ENCODE data around the gene NR3C1.

Gene NR3C1

DNA sequence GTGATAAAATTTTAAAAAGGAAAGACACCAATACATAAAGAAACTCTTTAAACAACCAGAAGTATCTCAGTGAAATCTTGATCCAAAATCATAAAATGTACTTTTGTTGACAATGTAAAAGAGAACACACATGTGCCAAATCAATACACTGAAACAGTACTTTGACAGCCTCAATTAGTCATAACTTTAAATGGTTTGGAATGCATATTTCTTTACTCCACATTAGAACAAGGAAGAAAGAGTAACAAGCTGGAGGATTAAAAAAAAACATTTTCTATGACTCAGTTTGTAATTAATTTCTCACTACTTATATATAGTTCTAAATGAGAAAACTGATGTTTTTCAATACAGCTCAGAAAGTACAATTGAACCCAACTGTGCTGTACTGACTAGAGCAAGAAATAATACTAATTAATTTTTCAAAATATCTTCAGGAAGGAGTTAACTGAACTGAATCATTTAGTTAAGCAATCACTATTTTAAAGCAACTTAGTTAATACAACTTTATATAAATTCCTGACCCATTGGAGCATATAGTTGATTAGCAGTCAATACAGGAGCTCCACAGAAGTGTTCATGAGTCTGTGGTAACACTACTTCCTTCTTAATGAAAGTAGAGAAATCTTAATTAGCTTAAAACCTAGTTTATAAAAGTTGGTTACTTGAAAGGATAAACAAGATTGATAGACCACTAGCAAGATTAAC, 101.0 kb downstream of the NR3C1 start:
- no peak for DNase-seq
- Histone ChIP-seq H3K4ac (ENCODE audit: low read depth in 1 of 2, low read length in 2 of 2) (no peak overlapping the region), H2BK15ac (ENCODE audit: low read depth, poor library complexity, severe bottlenecking) (no peak overlapping the region), H3K27me3 (ENCODE audit: control insufficient read depth in 1 of 2, insufficient read depth in 1 of 2, low read length in 2 of 2) (no peaks in the 10 kb centered on the region), H3K9ac (ENCODE audit: low read length) (peak overlapping the region; percentile 3), H4K8ac (ENCODE audit: low read length) (no peak overlapping the region), H3K9me3 (ENCODE audit: control insufficient read depth, low read length) (no peaks in the 10 kb centered on the region), H2AK5ac (ENCODE audit: low read length, severe bottlenecking) (no peak overlapping the region), H3K79me1 (replicated peaks; ENCODE audit: low read length, poor library complexity, severe bottlenecking) (peaks cover 15% of the 10 kb centered on the region), H3K18ac (ENCODE audit: low read depth in 1 of 2, low read length in 2 of 2) (no peak overlapping the region), H2AFZ (ENCODE audit: low read depth, low read length) (no peak overlapping the region), H3K4me2 (ENCODE audit: low read length, poor library complexity, severe bottlenecking) (no peak overlapping the region), H3K4me1 (ENCODE audit: control insufficient read depth, insufficient read depth, low read depth, low read length) (no peaks in the 10 kb centered on the region), H2BK5ac (ENCODE audit: low read depth, low read length, poor library complexity, severe bottlenecking) (no peak overlapping the region), H3K36me3 (ENCODE audit: control insufficient read depth in 1 of 2, insufficient read depth in 2 of 2, low read depth in 1 of 2, low read length in 2 of 2) (peaks cover 0 to 75% of the 10 kb centered on the region in 2 experiments), H3K4me3 (ENCODE audit: insufficient read depth in 1 of 2, low read depth in 1 of 2, low read length in 2 of 2) (no peak overlapping the region), H2BK12ac (ENCODE audit: low read length in 2 of 2) (no peak overlapping the region), H3K14ac (ENCODE audit: low read length in 2 of 2) (no peak overlapping the region), H3K23ac (ENCODE audit: low read length in 2 of 2) (no peak overlapping the region), H2BK120ac (ENCODE audit: low read depth, low read length) (no peak overlapping the region), H4K91ac (ENCODE audit: low read length) (no peak overlapping the region), H3K27ac (ENCODE audit: low read length, poor library complexity, severe bottlenecking) (no peak overlapping the region)

DNA sequence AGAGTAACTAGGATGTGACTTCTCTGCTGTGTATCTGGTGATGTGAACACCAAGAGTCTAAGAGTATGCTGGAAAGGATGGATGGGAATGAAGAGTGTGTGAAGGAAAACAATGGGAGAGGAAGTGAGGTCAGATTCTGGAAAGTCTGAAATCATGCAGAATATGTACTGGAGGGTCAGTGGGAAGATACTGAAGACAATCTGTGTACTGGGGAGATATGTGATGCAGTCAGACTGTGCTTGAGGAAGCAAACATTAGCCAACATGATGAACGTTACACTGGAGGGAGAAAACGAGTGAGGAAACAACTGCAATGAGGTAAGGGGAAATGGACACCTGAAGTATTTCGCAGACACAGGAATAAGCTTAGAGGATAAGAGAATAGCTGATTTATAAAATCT, 105.7 kb downstream of the NR3C1 start:
- WGBS, result 100% methylated on average over 2 of the region's 3 CpGs
- H4K91ac ChIP-seq (ENCODE audit: low read length), result no peak overlapping the region
- no peaks in the 10 kb centered on the region for H3K27me3 ChIP-seq (ENCODE audit: control insufficient read depth in 1 of 2, insufficient read depth in 1 of 2, low read length in 2 of 2)
- no peak overlapping the region for H2BK15ac ChIP-seq (ENCODE audit: low read depth, poor library complexity, severe bottlenecking)
- peaks cover 0 to 86% of the 10 kb centered on the region in 2 experiments for H3K36me3 ChIP-seq (ENCODE audit: control insufficient read depth in 1 of 2, insufficient read depth in 2 of 2, low read depth in 1 of 2, low read length in 2 of 2)
- no peaks in the 10 kb centered on the region for H3K4me1 ChIP-seq (ENCODE audit: control insufficient read depth, insufficient read depth, low read depth, low read length)
- H3K18ac ChIP-seq (ENCODE audit: low read depth in 1 of 2, low read length in 2 of 2), result no peak overlapping the region
- no peak overlapping the region for H2BK12ac ChIP-seq (ENCODE audit: low read length in 2 of 2)
- H4K8ac ChIP-seq (ENCODE audit: low read length), result no peak overlapping the region
- no peak overlapping the region for H3K9ac ChIP-seq (ENCODE audit: low read length)
- H3K23ac ChIP-seq (ENCODE audit: low read length in 2 of 2), result no peak overlapping the region
- H2AFZ ChIP-seq (ENCODE audit: low read depth, low read length), result no peak overlapping the region
- no peaks in the 10 kb centered on the region for H3K9me3 ChIP-seq (ENCODE audit: control insufficient read depth, low read length)
- no peak overlapping the region for H2BK5ac ChIP-seq (ENCODE audit: low read depth, low read length, poor library complexity, severe bottlenecking)
- no peak for DNase-seq
- H3K79me1 ChIP-seq (replicated peaks; ENCODE audit: low read length, poor library complexity, severe bottlenecking), result peaks cover 9% of the 10 kb centered on the region
- H3K4ac ChIP-seq (ENCODE audit: low read depth in 1 of 2, low read length in 2 of 2), result no peak overlapping the region
- no peak overlapping the region for H3K4me3 ChIP-seq (ENCODE audit: insufficient read depth in 1 of 2, low read depth in 1 of 2, low read length in 2 of 2)
- no peak overlapping the region for H3K27ac ChIP-seq (ENCODE audit: low read length, poor library complexity, severe bottlenecking)
- H3K14ac ChIP-seq (ENCODE audit: low read length in 2 of 2), result peak overlapping the region in 1 of 2 experiments; percentile 3
- H2BK120ac ChIP-seq (ENCODE audit: low read depth, low read length), result no peak overlapping the region
- no peak overlapping the region for H2AK5ac ChIP-seq (ENCODE audit: low read length, severe bottlenecking)
- H3K4me2 ChIP-seq (ENCODE audit: low read length, poor library complexity, severe bottlenecking), result no peak overlapping the region

- Histone ChIP-seq H3K4me2 (ENCODE audit: low read length, poor library complexity, severe bottlenecking) (no peak overlapping the region), H2BK15ac (ENCODE audit: low read depth, poor library complexity, severe bottlenecking) (no peak overlapping the region)
These were observed 113.4 kb downstream of the NR3C1 start for GRCh38 chr5:143290125-143290524.

GRCh38 chr5:143284521-143284920, 119.0 kb downstream of the NR3C1 start:
- no peak overlapping the region for H3K4me2 ChIP-seq (ENCODE audit: low read length, poor library complexity, severe bottlenecking)
- H2BK5ac ChIP-seq (ENCODE audit: low read depth, low read length, poor library complexity, severe bottlenecking), result no peak overlapping the region
- H3K27ac ChIP-seq (ENCODE audit: low read length, poor library complexity, severe bottlenecking), result no peak overlapping the region
- H2AFZ ChIP-seq (ENCODE audit: low read depth, low read length), result no peak overlapping the region
- H2BK12ac ChIP-seq (ENCODE audit: low read length in 2 of 2), result no peak overlapping the region
- no peak overlapping the region for H3K4ac ChIP-seq (ENCODE audit: low read depth in 1 of 2, low read length in 2 of 2)
- H3K4me1 ChIP-seq (ENCODE audit: control insufficient read depth, insufficient read depth, low read depth, low read length), result peaks cover 3% of the 10 kb centered on the region
- no peak overlapping the region for H2BK120ac ChIP-seq (ENCODE audit: low read depth, low read length)
- H3K27me3 ChIP-seq (ENCODE audit: control insufficient read depth in 1 of 2, insufficient read depth in 1 of 2, low read length in 2 of 2), result no peaks in the 10 kb centered on the region
- no peak overlapping the region for H2BK15ac ChIP-seq (ENCODE audit: low read depth, poor library complexity, severe bottlenecking)
- H3K36me3 ChIP-seq (ENCODE audit: control insufficient read depth in 1 of 2, insufficient read depth in 2 of 2, low read depth in 1 of 2, low read length in 2 of 2), result peaks cover 3 to 71% of the 10 kb centered on the region in 2 experiments
- no peak overlapping the region for H3K4me3 ChIP-seq (ENCODE audit: insufficient read depth in 1 of 2, low read depth in 1 of 2, low read length in 2 of 2)
- no peak overlapping the region for H4K91ac ChIP-seq (ENCODE audit: low read length)
- no peak overlapping the region for H2AK5ac ChIP-seq (ENCODE audit: low read length, severe bottlenecking)
- no peak overlapping the region for H4K8ac ChIP-seq (ENCODE audit: low read length)
- peaks cover 10% of the 10 kb centered on the region for H3K9me3 ChIP-seq (ENCODE audit: control insufficient read depth, low read length)
- DNase-seq, result no peak
- WGBS, result no CpG with 5 or more reads among the region's 3 CpGs
- no peak overlapping the region for H3K14ac ChIP-seq (ENCODE audit: low read length in 2 of 2)
- H3K18ac ChIP-seq (ENCODE audit: low read depth in 1 of 2, low read length in 2 of 2), result no peak overlapping the region
- H3K23ac ChIP-seq (ENCODE audit: low read length in 2 of 2), result no peak overlapping the region
- H3K9ac ChIP-seq (ENCODE audit: low read length), result no peak overlapping the region
- peaks cover 7% of the 10 kb centered on the region for H3K79me1 ChIP-seq (replicated peaks; ENCODE audit: low read length, poor library complexity, severe bottlenecking)

More at GRCh38 chr5:143290125-143290524, 113.4 kb downstream of the NR3C1 start:
- Histone ChIP-seq H3K27me3 (ENCODE audit: control insufficient read depth in 1 of 2, insufficient read depth in 1 of 2, low read length in 2 of 2) (no peaks in the 10 kb centered on the region), H3K4me1 (ENCODE audit: control insufficient read depth, insufficient read depth, low read depth, low read length) (no peaks in the 10 kb centered on the region), H3K14ac (ENCODE audit: low read length in 2 of 2) (no peak overlapping the region), H3K27ac (ENCODE audit: low read length, poor library complexity, severe bottlenecking) (no peak overlapping the region), H3K4ac (ENCODE audit: low read depth in 1 of 2, low read length in 2 of 2) (no peak overlapping the region), H3K79me1 (replicated peaks; ENCODE audit: low read length, poor library complexity, severe bottlenecking) (peaks cover 2% of the 10 kb centered on the region), H3K9ac (ENCODE audit: low read length) (no peak overlapping the region), H3K18ac (ENCODE audit: low read depth in 1 of 2, low read length in 2 of 2) (no peak overlapping the region), H2BK120ac (ENCODE audit: low read depth, low read length) (no peak overlapping the region), H2BK5ac (ENCODE audit: low read depth, low read length, poor library complexity, severe bottlenecking) (no peak overlapping the region), H2BK12ac (ENCODE audit: low read length in 2 of 2) (no peak overlapping the region), H3K36me3 (ENCODE audit: control insufficient read depth in 1 of 2, insufficient read depth in 2 of 2, low read depth in 1 of 2, low read length in 2 of 2) (peaks cover 3 to 76% of the 10 kb centered on the region in 2 experiments), H3K4me3 (ENCODE audit: insufficient read depth in 1 of 2, low read depth in 1 of 2, low read length in 2 of 2) (no peak overlapping the region), H4K91ac (ENCODE audit: low read length) (no peak overlapping the region), H2AK5ac (ENCODE audit: low read length, severe bottlenecking) (no peak overlapping the region), H3K23ac (ENCODE audit: low read length in 2 of 2) (no peak overlapping the region), H2AFZ (ENCODE audit: low read depth, low read length) (no peak overlapping the region), H4K8ac (ENCODE audit: low read length) (no peak overlapping the region), H3K9me3 (ENCODE audit: control insufficient read depth, low read length) (no peaks in the 10 kb centered on the region)
- 100% methylated on average over 2 of the region's 2 CpGs for WGBS
- no peak for DNase-seq

Measured in mesenchymal stem cell (in vitro differentiated cells and primary cell).